ENCODE results near the gene COX19. TPM values are rescaled to one million over a fixed set of nuclear protein-coding genes. Genes with fewer than 3 reads are reported as not detected.
A peak's percentile ranks its signal among the peaks of the same experiment; 100 is the strongest.

Gene COX19
- total and polyA plus RNA-seq, 2 of the 13 experiments (the other 11 are each of a cell fraction or from before 2014, with no cell fraction given), result 11.5 to 21.7 TPM

GRCh38 chr7:977326-978048 lies 2.1 kb upstream of the COX19 start (continued):
- TF ChIP-seq ARID2 (CRISPR knock-in tag; IDR thresholded peaks at IDR 0.05; ENCODE audit: borderline replicate concordance), result no peak
- TF ChIP-seq ZNF589 (CRISPR knock-in tag; conservative IDR thresholded peaks at IDR 0.05), result no peak
- TF ChIP-seq SNAPC2 (CRISPR knock-in tag; IDR thresholded peaks at IDR 0.05), result 0 out of 2 replicates have a peak, but pooled peaks have one; percentile 40
- 0 out of 2 replicates have a peak, but pooled peaks have one; percentile 48 for TF ChIP-seq MZF1 (CRISPR knock-in tag; IDR thresholded peaks at IDR 0.05; ENCODE audit: borderline replicate concordance)
- TF ChIP-seq TBX2 (CRISPR knock-in tag; IDR thresholded peaks at IDR 0.05; ENCODE audit: borderline replicate concordance), result peak; percentile 84
- TF ChIP-seq POLR2A (IDR thresholded peaks at IDR 0.05; ENCODE audit: insufficient read depth in 1 of 2, low read depth in 2 of 2, low read length in 2 of 2), result peak in 1 of 2 experiments; percentile 93; a peak in 2 of 4 replicates
- TF ChIP-seq REXO4 (CRISPR knock-in tag; IDR thresholded peaks at IDR 0.05; ENCODE audit: borderline replicate concordance), result no peak
- TF ChIP-seq SMAD9 (CRISPR knock-in tag; IDR thresholded peaks at IDR 0.05), result 0 out of 2 replicates have a peak, but pooled peaks have one; percentile 71
- no peak for TF ChIP-seq KAT7 (CRISPR knock-in tag; IDR thresholded peaks at IDR 0.05; ENCODE audit: borderline replicate concordance)
- no peak for TF ChIP-seq ZNF615 (CRISPR knock-in tag; IDR thresholded peaks at IDR 0.05; ENCODE audit: borderline replicate concordance)
- TF ChIP-seq MBNL3 (CRISPR knock-in tag; conservative IDR thresholded peaks at IDR 0.05), result no peak
- TF ChIP-seq GABPB1 (CRISPR knock-in tag; IDR thresholded peaks at IDR 0.05), result peak; percentile 57
- TF ChIP-seq ZBED4 (CRISPR knock-in tag; IDR thresholded peaks at IDR 0.05; ENCODE audit: borderline replicate concordance), result peak; percentile 91; the same call in 1 of the 2 replicates
- TF ChIP-seq ZNF318 (CRISPR knock-in tag; IDR thresholded peaks at IDR 0.05), result 0 out of 2 replicates have a peak, but pooled peaks have one; percentile 22
- TF ChIP-seq FOXJ3 (CRISPR knock-in tag; IDR thresholded peaks at IDR 0.05; ENCODE audit: borderline replicate concordance), result peak; percentile 90
- TF ChIP-seq ZNF773 (CRISPR knock-in tag; IDR thresholded peaks at IDR 0.05; ENCODE audit: borderline replicate concordance), result peak; percentile 23; the same call in 1 of the 2 replicates
- no peak for TF ChIP-seq NONO (IDR thresholded peaks at IDR 0.05)
- peak; percentile 84 for TF ChIP-seq NONO (CRISPR knock-in tag; conservative IDR thresholded peaks at IDR 0.05)
